AG04450 (cell line): ENCODE data around the gene DNAJC4. TPM values are rescaled to one million over a fixed set of nuclear protein-coding genes. Genes with fewer than 3 reads are reported as not detected.

Source experiments
- CTCF ChIA-PET: fragments of 300-600, 350-600 bp; formaldehyde crosslinking; extraction: SDS; loops from one replicate; lab custom pipeline; 2022; ENCODE audit warnings: antibody characterized with exemption, inconsistent platforms; lab: Charles Lee
- POLR2A ChIA-PET: fragments of 350-600 bp; formaldehyde crosslinking; extraction: SDS; loops from one replicate; lab custom pipeline; 2021; ENCODE audit warnings: antibody characterized with exemption, inconsistent platforms; lab: Yijun Ruan, JAX
- DNase-seq: peaks from one replicate; pipeline ENCODE4 v3.0.0-alpha.2; 2011; ENCODE audit warnings: low read depth, low spot score
- H3K27ac ChIP-seq: one replicate; pipeline ENCODE4 v1.5.1; 2012; ENCODE audit warnings: low read depth, low read length, control low read depth
- H3K27me3 ChIP-seq: one replicate; pipeline ENCODE4 v1.6.0; 2012; ENCODE audit warnings: low read length; ENCODE audit not compliant: control insufficient read depth, insufficient read depth
- H3K4me3 ChIP-seq: 2 replicates; pipeline ENCODE4 v1.5.1; 2011; ENCODE audit warnings: mild to moderate bottlenecking, low read depth, low read length, control low read depth
- H3K9me3 ChIP-seq: 2 replicates; pipeline ENCODE4 v1.5.1; 2012; ENCODE audit warnings: low read length; ENCODE audit not compliant: control insufficient read depth, insufficient read depth
- polyA plus RNA-seq: library from polyadenylated mRNA; depleted of rRNA; stranded (reverse); fragments of >200 nt; gene quantifications from 2 replicates; pipeline ENCODE4 v1.2.3, GENCODE V29; 2011
- TF ChIP-seq, protein P1 (sequence below): IDR thresholded peaks from 2 replicates; pipeline ENCODE4 v1.5.1; 2011; ENCODE audit warnings: low read depth, low read length, control low read depth, inconsistent platforms

DNAJC4 gene
- polyA plus RNA-seq, 1 experiment = 18.7 TPM

DNA sequence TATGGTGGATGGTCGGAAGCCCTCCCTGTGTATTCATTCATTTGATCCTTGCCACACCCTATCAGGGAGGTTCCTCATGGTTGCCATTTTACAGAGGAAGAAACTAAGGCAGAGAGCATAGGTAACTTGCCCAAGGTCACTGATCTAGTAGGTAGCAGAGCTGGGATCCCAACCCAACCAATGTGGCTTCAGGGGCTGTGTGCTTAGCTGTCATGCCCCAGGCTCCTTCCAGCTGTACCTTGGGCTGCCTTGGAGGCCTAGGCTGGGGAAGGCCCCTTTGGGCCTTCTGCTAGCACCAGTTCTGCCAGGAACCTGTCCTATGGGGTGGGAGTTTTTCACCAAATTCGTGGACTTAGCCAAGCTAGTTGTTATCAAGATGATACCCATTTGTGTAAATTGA, 45.5 kb downstream of the DNAJC4 start:
- Histone ChIP-seq H3K27ac (no peak overlapping the region), H3K4me3 (no peak overlapping the region), H3K27me3 (no peaks in the 10 kb centered on the region), H3K9me3 (no peaks in the 10 kb centered on the region; the same call in 1 of the 2 replicates)
- ChIA-PET CTCF (interaction anchor here (0.9 to 1.5 kb wide), 3 partner anchors 21 to 29 kb away, joined by 3 to 5 read pairs (median 5); no protein-coding TSS in a partner anchor), POLR2A (no interaction called here)
- TF ChIP-seq, protein P1, sequence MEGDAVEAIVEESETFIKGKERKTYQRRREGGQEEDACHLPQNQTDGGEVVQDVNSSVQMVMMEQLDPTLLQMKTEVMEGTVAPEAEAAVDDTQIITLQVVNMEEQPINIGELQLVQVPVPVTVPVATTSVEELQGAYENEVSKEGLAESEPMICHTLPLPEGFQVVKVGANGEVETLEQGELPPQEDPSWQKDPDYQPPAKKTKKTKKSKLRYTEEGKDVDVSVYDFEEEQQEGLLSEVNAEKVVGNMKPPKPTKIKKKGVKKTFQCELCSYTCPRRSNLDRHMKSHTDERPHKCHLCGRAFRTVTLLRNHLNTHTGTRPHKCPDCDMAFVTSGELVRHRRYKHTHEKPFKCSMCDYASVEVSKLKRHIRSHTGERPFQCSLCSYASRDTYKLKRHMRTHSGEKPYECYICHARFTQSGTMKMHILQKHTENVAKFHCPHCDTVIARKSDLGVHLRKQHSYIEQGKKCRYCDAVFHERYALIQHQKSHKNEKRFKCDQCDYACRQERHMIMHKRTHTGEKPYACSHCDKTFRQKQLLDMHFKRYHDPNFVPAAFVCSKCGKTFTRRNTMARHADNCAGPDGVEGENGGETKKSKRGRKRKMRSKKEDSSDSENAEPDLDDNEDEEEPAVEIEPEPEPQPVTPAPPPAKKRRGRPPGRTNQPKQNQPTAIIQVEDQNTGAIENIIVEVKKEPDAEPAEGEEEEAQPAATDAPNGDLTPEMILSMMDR = no peak
- DNase-seq = no peak

DNA sequence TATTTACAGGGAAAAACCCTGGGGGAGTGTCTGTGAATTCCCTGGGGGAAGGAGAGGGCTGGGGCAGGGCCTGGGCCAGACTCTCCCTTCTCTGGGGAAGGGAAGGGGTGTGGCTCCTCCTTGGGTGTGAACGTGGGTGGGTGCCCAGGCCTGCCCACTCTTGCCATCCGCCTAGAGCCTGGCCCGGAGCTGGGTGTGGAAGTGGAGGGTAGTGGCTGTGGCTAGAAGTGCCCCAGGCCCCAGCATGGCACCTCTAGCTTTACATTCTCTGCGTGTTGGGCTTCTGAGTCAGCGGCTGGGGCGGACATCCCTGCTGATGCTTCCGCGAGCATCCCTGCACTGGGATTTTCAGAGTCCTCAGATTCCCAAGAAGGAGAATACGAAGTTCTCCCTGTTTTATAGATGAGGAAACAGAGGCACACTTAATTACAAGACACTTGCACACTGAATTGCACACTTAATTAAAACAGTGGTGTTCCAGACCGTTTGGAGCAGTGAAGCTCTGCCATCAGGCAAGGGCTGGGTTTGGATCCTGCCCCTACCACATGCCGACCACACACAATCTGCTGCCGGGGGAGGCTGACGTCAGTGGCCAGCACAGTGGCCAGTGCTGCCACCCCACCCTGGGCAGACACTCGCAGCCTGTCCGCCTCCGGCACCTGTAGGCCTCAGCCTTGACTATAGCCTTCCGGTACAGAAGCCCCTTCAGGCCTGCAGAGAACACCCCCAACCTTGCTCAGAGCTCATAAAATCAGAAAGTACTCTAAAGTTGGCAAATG, 46.5 kb downstream of the DNAJC4 start:
- no peak for DNase-seq
- ChIA-PET POLR2A (no interaction called here), CTCF (interaction anchor here (0.6 to 1.5 kb wide), 4 partner anchors 16 to 36 kb away, joined by 3 to 11 read pairs (median 5); partner anchors contain the start of gene FKBP2)
- no peaks in the 10 kb centered on the region for H3K27me3 ChIP-seq
- TF ChIP-seq, protein P1 = no peak
- no peak overlapping the region for H3K27ac ChIP-seq
- no peaks in the 10 kb centered on the region for H3K9me3 ChIP-seq
- no peak overlapping the region for H3K4me3 ChIP-seq

DNA sequence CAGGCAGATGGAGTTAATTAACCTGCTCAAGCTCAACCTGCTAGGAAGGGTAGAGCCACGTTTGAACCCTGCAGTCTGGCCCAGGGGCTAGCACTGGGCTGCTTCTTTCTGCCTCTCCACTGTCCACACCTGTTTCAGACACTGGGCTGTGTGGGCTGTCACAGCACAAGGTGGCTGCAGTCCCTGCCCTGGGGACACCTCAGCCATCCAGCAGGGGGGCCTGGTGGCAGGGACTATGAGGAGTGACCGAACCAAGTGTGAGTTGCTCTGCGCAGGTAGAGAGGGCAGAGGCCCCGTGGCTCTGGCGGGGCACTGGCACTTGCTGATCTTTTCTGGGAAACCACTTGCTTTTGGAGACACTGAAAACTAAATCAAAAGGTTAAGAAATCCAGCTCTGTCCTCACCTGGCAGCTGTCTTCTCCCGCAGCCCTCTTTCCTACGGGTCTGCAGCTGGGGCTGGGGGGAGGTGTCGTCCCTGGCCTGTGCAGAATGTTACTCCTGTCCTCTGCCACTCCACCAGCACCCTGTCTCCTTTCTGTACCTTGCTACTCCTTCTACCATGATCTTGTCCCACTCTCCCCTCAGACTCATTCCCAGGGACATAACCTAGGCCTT, 48.3 kb downstream of the DNAJC4 start:
- TF ChIP-seq, protein P1 = no peak
- H3K9me3 ChIP-seq = no peaks in the 10 kb centered on the region
- H3K27ac ChIP-seq = no peak overlapping the region
- CTCF ChIA-PET = interaction anchor here (1.8 kb wide), 1 partner anchor 26 kb away, joined by 13 read pairs; no protein-coding TSS in a partner anchor
- H3K4me3 ChIP-seq = no peak overlapping the region
- POLR2A ChIA-PET = no interaction called here
- no peaks in the 10 kb centered on the region for H3K27me3 ChIP-seq
- no peak for DNase-seq

DNA sequence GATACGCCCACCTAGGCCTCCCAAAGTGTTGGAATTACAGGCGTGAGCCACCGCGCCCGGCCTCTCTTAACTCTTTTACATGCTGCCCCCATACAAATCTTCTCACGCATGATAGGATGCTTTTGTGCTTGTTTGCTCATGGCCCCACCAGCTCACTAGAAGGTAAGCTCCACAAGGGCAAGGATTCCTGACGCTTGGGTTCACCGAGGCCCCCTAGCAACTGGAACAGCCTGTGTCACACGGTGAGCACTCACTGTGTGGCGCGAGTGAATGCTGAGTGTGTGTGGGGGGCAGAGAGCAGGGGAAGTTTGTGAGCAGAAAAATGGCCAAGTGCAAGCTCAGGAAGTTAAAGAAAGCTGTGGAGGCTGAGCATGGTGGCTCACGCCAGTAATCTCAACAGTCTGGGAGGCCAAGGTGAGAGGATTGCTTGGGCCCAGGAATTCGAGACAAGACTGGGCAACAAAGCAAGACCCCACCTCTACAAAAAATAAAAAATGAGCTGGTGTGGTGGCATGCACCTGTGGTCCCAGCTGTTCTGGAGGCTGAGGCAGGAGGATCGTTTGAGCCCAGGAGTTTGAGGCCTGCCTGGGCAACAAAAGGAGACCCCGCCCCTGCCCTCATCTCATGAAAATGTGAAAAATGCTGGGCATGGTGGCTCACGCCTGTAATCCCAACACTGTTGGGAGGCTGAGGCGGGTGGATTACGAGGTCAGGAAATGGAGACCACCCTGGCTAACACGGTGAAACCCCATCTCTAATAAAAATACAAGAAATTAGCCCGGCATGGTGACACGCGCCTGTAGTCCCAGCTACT, 51.8 kb downstream of the DNAJC4 start:
- POLR2A ChIA-PET = interaction anchor here (0.6 kb wide), 2 partner anchors 12 to 112 kb away, joined by 6 to 10 read pairs; no protein-coding TSS in a partner anchor
- no peak for DNase-seq
- H3K9me3 ChIP-seq = no peaks in the 10 kb centered on the region
- TF ChIP-seq, protein P1 = no peak
- H3K27ac ChIP-seq = no peak overlapping the region
- CTCF ChIA-PET = interaction anchor here (0.6 to 12.0 kb wide), 3 partner anchors 20 to 600 kb away, joined by 3 to 124 read pairs (median 11); partner anchors contain the start of gene CATSPERZ
- no peak overlapping the region for H3K4me3 ChIP-seq
- H3K27me3 ChIP-seq = no peaks in the 10 kb centered on the region
